ENCODE measurements around the gene ASIC4. TPM values are rescaled to one million over a fixed set of nuclear protein-coding genes. Genes with fewer than 3 reads are reported as not detected.

The ASIC4 gene
- polyA plus RNA-seq, 1 experiment: not detected

- no peak overlapping the region for H3K27ac ChIP-seq (ENCODE audit: low read depth, low read length)
- POLR2A ChIA-PET: no interaction called here
- no peak for DNase-seq (ENCODE audit: low read depth, low spot score)
- peaks cover 4% of the 10 kb centered on the region for H3K9me3 ChIP-seq (ENCODE audit: control insufficient read depth, insufficient read depth, low read length)
- TF ChIP-seq CTCF (IDR thresholded peaks at IDR 0.05; ENCODE audit: low read depth, low read length): no peak
- no peak overlapping the region for H3K4me3 ChIP-seq (ENCODE audit: low read depth, low read length)
- peaks cover 68% of the 10 kb centered on the region for H3K27me3 ChIP-seq (ENCODE audit: control insufficient read depth, insufficient read depth, low read length)
- CTCF ChIA-PET: interaction anchor here (1.1 kb wide), 1 partner anchor 20 kb away, joined by 8 read pairs; no protein-coding TSS in a partner anchor
Measured at GRCh38 chr2:219515874-219516629, 1.8 kb downstream of the ASIC4 start.

GRCh38 chr2:219516888-219517287 lies 2.6 kb downstream of the ASIC4 start:
- no peaks in the 10 kb centered on the region; the same call in 1 of the 2 replicates for H3K9me3 ChIP-seq (ENCODE audit: control insufficient read depth, insufficient read depth, low read length)
- no peak overlapping the region for H3K27ac ChIP-seq (ENCODE audit: low read depth, low read length)
- no peak for DNase-seq (ENCODE audit: low read depth, low spot score)
- H3K27me3 ChIP-seq (ENCODE audit: control insufficient read depth, insufficient read depth, low read length): peaks cover 60% of the 10 kb centered on the region
- H3K4me3 ChIP-seq (ENCODE audit: low read depth, low read length): no peak overlapping the region
- ChIA-PET POLR2A (no interaction called here), CTCF (interaction anchor here (1.1 to 5.8 kb wide), 3 partner anchors 14 to 24 kb away, joined by 3 to 58 read pairs (median 8); no protein-coding TSS in a partner anchor)
- TF ChIP-seq CTCF (IDR thresholded peaks at IDR 0.05; ENCODE audit: low read depth, low read length): no peak

GRCh38 chr2:219517954-219518778 lies 3.9 kb downstream of the ASIC4 start:
- TF ChIP-seq CTCF (IDR thresholded peaks at IDR 0.05; ENCODE audit: low read depth, low read length): no peak
- ChIA-PET CTCF (interaction anchor here (1.1 to 8.2 kb wide), 8 partner anchors 10 to 115 kb away, joined by 3 to 97 read pairs (median 36); partner anchors contain the start of gene GMPPA), POLR2A (no interaction called here)
- Histone ChIP-seq H3K4me3 (ENCODE audit: low read depth, low read length) (no peak overlapping the region), H3K27ac (ENCODE audit: low read depth, low read length) (no peak overlapping the region), H3K27me3 (ENCODE audit: control insufficient read depth, insufficient read depth, low read length) (peaks cover 47% of the 10 kb centered on the region), H3K9me3 (ENCODE audit: control insufficient read depth, insufficient read depth, low read length) (no peaks in the 10 kb centered on the region; the same call in 1 of the 2 replicates)
- DNase-seq (ENCODE audit: low read depth, low spot score): no peak

GRCh38 chr2:219519526-219519916 lies 5.2 kb downstream of the ASIC4 start:
- Histone ChIP-seq H3K9me3 (ENCODE audit: control insufficient read depth, insufficient read depth, low read length) (no peaks in the 10 kb centered on the region; the same call in 1 of the 2 replicates), H3K27ac (ENCODE audit: low read depth, low read length) (no peak overlapping the region), H3K4me3 (ENCODE audit: low read depth, low read length) (no peak overlapping the region), H3K27me3 (ENCODE audit: control insufficient read depth, insufficient read depth, low read length) (peaks cover 34% of the 10 kb centered on the region)
- POLR2A ChIA-PET: interaction anchor here (2.0 kb wide), 1 partner anchor 21 kb away, joined by 6 read pairs; the partner anchor contains the start of gene GMPPA
- TF ChIP-seq CTCF (IDR thresholded peaks at IDR 0.05; ENCODE audit: low read depth, low read length): no peak
- CTCF ChIA-PET: interaction anchor here (1.2 to 8.2 kb wide), 8 partner anchors 8 to 116 kb away, joined by 7 to 97 read pairs (median 38); partner anchors contain the start of gene GMPPA
- no peak for DNase-seq (ENCODE audit: low read depth, low spot score)

Measured in AG04450 (cell line).